DMS79 (cell line): Measurements from ENCODE around the gene C14orf119.
A peak's percentile ranks its signal among the peaks of the same experiment; 100 is the strongest.

ENCODE experiments used
- DNase-seq: peaks from one replicate; lab custom pipeline; 2025; lab: John Stamatoyannopoulos, UW

C14orf119 gene

DNA sequence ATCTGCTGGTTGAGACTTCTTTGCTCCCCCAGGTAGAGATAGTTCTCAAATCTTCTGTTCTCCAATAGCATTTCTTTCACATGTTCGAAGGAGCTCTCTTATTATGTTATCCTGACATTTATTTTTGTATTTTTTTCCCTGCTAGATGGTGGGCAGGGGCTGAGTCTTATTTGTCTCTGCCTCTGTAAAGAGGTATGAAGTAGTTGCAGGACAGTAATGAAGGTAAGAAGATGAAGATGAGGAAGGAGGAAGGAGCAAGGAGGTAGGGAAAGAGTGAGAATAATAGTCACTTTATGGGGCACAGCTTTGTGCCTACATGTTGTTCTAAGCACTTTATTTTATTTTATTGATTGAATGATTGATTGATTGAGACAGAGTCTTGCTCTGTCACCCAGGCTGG lies 14.5 kb downstream of the C14orf119 start:
- no peak for DNase-seq

DNA sequence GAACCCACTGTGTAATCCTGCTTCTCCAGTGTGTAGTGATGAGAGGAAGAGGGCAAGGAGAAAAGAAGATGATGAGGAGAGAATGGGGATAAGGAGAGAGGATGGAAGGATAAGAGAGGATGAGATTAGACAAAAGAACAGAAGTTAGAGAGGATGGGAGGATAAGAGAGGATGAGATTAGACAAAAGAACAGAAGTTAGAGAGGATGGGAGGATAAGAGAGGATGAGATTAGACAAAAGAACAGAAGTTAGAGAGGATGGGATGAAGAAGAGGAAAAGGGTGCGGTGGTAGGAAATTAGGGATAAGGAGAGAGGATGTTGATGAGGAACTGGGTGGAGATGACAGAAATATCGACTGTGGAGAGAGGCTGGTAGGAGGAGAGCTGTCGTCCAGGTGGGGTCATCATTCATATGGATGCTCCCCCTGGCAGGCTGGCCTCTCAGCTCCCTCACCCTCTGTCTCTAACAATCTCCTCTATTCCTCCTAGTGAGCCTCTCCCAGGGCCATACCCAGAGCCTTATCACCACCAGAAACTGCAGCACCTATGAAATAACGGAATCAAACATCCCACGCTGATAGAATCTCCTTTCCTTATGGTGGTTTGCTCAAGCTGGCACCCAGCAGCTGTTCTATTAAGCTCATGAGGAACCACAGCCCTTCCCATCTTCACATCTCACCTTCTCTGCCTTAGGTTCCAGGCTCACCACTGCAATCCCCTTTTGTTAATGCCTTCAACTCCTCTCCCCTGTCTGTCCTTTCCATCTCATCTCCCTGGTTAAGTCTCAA lies 15.5 kb downstream of the C14orf119 start:
- no peak for DNase-seq

DNA sequence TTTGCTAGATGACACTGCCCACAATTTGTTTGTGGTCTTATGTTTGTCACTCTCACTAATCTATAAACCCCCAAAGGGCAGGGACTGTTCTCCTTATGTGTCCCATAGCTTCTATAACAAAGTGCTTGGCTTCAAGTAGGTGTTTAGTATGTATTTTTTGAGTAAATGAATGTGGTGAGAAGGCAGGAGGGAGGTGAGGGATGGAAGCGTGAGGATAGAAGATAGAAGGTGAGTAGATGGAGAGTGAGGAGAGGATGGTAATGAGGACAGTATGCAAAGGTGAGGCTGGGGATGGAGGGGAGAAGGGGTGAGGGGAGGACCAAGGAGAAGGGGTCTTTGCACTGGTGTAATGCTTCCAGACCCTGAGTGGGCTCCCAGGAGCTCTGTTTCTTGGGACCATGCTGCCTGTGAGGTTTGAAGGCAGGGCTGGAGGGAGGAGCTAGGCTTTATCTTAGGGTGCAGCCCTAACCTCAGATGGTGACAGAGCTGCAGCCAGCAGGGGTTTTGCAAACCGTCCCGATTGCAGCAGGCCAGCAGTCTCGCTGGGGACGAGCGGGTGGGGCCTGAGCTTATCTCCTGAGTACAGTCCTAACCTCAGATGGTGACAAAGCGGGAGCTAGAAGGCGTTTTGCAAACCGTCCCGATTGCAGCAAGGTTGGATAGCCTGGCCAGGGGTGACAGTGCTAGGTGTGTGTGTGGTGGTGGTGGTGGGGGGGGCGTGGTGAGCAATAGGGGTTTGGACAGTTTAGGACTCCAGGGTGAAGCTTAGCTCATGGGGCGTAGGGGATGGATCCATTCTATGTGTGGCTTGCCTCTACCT lies 17.3 kb downstream of the C14orf119 start:
- no peak for DNase-seq

DNA sequence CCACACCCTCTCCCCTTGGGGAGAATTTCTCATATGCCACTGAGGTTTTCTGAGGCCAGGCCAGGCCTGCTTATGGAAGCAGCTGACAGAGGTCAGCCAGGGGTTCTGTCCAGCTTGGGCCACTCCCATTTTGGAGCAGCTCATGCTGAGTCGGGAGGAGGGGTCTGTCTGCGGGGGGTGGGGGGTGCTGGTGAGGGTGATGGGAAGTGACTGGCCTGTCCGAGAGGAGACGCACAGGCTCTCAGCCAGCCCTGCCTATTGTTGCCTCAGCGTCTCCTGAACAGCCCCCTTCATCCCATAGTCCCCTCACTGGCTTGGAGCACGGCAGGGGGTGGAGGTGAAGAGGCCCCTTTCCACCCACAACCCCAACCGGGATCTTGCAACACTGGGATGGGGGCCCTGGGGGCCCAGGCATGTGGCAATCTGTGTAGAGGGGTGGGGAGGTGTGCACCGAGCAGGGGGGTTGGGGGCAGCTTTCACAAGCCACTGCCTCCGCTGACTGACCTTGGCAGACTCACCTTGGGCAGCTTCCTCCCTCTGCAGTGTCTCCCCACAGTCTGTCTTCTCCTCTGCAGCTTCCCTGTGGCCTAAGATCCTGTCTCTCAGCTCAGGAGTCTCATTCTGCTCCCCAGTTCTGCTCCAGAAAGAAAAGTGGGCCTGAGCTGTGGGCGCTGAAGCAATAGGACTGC lies 18.3 kb downstream of the C14orf119 start:
- no peak for DNase-seq

DNA sequence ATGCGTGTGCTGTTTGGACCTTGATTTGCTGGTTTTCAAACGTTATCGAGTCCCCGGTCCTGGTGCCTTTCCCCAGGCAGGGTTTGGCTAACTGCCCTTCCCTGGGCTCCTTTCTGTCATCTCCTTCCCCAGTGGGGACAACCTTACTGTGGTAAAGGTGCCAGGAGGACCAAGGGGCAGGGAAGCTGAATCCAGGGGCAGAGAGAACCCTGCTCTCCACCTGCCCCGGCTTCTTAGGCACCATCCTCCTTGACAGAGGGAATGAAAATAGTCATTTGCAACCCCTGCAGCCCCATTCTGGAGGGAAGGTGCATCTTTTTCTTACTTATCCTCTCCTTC lies 18.8 kb downstream of the C14orf119 start:
- DNase-seq: no peak

DNA sequence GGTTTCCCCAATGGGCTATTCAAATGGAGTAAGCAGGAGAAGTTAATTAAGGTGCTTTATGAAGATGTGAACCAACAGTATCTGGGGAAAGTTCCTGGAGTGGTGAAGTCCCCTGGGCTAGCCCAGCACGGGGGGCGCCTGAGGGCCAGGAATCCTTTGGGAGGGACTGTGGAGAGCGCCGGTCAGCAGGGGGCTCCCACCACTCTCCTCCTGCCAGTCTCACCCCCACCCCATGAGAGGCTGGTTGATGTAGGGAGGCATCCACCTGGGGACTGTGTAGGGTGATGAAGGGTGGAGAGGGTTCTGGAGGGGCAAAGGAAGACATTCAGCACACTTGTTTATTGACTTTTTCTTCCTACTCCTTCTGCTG lies 19.3 kb downstream of the C14orf119 start:
- no peak for DNase-seq

DNA sequence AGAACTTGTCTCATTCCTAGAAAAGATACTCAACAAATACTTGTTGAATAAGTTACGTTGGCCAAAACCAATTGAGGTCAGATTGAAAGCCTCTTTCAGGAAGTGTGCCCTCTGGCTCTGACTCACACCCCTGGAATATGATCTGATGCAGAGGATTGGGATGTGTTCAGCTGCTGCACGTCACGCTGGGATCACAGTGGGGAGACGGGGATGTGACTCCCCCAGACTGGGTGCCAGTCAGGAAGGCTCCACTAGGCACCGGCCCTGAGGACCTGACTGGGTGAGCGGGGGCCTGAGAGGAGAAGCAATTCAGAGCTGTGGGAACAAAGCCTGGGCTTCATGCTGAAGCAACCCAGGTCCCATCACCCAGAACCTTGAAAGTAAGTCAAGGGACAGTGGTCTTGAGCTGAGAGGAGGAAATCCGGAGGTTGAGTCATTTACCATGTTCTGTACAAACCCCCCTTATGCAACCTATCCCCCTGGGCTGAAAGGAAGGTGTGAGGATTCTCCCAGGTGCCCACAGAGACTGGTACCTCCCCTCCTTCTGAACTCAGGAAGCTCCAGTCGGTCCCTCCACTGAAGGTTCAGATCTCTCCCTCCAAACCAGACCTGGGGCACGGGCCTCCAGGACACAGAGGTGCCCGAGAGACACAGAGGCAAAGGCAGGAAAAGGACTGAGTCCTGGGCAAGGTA lies 19.9 kb downstream of the C14orf119 start:
- peak; percentile 27 for DNase-seq

DNA sequence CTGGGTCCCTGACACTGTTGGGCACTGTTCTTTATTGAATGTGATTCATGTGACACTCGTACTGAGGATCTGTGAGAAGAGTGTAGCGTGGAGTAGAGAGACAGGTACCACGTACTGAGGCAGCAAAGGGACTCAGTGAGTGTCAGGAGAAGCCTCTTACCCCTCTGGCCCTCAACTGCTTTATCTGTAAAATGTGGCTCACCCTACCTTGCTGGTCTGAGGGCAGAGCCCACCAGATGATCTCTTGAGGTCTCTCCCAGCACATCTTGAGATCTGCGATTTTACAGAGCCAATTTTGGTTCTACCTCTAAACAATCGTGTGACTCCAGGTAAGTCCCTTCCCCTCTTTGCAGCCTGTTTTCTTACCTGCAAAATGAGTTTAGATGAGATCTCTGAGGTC lies 20.6 kb downstream of the C14orf119 start:
- no peak for DNase-seq

DNA sequence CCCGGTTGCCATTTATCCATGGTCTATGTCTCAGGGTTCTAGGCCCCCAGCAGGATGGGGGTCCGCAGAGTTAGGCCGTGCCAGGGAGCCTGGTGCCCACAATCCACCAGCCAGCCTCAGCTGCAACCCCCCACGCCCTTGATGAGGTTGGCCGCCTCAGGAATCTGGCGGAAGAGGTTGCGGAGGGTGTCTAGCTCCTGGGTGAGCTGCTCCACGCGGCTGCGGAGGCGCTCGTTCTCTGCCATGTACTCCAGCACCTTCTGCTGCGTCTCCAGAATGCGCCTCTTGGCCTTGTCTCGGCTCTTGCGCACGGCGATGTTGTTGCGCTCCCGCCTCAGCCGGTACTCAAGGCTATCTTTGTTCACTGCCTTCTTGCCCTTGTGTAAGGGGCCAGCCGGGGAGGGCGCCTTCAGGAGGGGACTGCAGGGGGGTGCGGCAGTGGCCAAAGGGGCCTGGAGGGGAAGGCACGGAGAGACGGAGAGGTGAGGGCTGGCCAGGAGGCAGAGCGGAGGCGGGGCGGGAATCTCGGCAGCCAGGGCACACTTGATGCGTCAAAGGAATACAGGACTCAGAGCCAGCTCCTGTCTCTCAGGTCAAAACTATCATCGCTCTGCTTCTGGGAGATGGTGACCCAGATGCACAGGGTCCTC lies 22.2 kb downstream of the C14orf119 start:
- no peak for DNase-seq

DNA sequence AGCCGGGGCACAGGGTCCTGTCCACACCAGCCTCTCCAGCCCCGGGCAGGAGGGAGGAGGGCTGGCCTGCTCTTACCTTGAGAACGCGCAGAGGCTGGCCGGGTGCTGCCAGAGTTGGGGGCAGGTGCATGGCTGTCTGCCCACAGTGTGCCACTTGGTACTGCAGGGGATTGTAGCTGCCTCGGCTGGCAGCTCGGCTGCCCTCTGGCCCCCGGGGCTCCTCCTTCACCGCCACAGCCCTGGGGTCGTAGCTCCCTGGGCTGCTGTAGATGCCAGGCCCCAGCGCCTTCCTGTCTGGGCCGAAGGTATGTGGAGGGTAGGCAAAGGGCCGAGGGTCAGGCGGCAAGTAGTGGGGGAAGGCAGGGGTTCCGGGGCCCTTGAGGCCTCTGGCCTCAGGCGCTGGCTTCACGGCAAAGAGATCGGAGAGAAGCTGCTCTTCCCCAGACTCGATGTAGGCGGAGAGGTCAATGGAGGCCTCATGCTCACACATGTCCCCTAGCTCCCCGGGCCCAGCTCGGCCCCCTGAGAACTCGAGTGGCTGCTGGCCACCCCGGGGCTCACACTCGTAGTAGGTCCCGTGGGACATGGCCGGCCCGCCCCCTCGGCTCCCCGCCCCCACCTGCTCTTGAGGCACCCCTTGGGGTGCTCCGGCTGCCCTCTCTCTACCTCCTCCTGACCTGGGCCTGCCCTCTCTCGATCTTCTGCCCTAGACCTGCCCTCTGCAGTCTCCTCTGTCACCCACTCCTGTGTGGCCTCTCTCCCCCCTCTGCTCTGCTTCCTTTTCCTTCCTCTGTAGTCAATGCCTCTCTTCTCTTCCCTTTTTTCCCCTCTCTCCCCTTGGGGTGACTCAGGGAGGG lies 23.4 kb downstream of the C14orf119 start, which contains the start of gene CEBPE:
TSS of gene CEBPE (minus strand) at position 750 of the 857 bp plus-strand sequence. CDS start at position 586, 164 bp downstream.
- no peak for DNase-seq

DNA sequence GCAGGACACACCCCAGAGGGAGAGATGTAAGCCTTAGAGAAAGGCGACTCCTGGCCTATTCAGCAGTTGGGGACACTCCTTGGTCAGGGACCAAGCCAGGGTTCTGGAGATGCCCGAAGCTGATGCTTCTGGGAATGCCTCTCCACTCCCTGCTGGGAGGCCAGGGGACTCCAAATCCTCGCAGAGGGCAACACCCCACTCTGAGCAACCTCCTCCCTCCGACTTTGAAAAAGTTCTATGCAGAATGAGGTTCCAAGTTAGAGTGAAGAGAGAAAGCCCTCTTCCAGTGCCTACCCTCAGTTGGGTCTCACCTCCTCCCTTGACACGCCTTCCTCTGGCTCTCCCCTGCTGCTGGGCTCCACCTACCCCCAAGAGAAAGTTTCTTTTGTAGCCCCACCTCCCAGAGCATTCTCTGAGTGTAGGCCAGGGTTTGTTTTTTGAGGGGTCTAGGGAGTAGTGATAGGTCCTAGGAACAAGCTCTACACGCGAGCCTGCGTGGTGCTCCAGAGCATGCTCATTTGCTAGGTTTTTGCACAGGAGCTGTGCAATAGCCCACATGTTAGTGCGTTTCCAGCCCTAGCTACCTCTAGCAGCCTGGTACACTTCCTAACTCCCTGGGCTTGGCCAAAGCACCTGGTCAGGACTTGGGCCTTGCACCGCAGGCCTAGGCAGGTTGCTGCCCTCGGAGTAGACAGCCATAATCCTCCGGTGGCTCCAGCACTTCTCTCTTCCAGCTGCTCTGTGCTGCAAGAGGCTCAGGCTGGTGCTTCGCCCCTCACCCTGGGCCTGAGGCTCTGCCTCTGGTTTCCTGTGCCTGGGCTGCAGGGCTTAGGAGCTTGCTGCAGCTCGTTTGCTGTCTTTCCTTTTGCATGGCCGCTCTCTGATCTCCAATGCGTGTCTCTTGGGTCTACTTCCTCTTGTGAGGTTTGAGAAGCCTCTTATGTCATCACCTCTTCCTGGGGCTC lies 24.3 kb downstream of the C14orf119 start:
- no peak for DNase-seq

DNA sequence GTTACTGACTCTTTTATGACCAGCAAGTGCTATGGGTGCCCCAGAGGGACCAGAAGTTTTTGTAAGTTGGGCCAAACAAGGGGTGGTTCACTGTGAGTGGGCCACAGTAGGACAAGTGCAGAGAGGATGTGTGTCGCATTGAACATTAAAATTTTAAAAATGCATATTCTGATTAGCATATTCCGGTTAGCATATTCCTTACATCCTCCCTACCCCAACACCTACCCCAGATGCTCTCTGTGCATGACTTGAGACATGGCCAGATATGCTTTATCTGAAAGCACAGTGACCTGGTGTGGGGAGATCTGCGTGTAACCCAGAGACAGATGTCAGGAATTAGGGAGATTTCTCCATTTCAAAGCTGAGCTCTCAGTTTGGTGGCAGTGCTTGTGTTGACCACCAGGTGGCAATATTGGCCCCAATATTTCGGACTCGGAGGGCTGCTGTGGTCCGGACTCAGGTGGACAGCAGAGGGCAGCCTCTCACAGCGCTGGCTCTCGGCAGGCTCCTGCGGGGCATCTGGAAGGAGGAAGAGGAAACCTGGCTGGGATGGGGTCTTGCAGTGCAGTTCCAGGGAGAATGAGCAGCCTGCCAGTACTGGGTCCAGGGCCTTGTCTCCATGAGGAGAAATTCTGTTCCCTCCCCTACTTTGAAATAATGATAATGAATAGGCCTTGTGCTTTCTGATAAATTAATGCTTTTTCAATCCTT lies 25.4 kb downstream of the C14orf119 start:
- DNase-seq: peak; percentile 83

DNA sequence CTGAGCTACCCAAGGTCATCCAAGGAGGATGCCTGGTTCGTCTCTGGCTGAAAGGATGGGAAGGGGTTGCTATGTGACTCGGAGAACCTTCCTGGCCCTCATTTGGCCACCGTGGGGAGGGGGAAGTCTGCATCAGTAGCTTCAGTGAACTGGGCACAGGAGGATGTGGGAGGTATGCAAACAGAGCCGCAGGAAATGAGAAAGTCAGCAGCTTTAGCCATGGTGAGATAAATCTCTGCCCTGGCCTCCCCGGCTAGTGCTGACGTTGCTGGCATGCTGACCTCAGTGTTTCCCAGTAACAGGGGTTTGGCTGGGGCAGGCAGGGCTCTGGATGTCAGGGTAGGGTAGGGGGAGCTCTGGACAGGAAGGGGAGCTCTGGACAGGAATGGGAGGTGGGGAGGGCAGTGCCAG lies 26.1 kb downstream of the C14orf119 start:
- DNase-seq: no peak

DNA sequence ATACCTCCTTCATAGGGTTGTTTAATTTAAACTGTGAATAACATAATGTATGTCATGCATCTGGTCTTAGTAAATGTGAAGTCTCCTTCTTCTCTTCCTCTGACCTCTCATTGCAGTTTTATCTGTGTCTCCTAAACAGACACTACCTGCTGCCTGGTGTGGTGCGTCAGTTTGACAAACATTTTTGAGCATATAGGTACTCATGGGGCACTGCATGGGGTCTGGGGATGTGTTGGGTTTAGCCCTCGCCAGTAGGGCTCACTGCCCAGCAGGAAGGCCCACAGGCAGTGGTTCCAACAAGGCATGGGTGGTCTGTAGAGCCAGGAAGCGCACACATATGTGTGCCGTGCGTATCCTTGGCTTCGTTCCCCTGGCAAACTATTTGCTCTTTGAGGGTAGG lies 26.8 kb downstream of the C14orf119 start:
- no peak for DNase-seq

DNA sequence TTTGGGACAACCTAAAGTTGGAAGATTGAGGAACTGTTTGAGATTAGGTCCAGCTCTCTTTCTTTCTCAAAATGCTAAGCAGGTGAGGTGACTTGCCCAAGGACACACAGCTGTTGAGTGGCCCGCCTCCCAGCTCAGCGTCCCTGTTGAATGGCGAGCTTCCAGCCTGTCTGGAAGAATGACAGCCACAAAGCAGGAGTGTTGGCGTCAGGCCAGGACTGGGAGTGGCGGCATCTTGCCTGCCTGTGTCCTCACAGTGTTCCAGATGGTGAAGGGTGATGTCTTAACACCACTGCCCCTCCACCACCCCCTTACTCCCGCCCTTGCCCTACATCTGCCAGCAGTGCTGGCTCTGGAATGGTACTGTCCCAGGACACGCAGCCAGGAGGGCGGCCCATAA lies 28.1 kb downstream of the C14orf119 start:
- peak; percentile 2 for DNase-seq

DNA sequence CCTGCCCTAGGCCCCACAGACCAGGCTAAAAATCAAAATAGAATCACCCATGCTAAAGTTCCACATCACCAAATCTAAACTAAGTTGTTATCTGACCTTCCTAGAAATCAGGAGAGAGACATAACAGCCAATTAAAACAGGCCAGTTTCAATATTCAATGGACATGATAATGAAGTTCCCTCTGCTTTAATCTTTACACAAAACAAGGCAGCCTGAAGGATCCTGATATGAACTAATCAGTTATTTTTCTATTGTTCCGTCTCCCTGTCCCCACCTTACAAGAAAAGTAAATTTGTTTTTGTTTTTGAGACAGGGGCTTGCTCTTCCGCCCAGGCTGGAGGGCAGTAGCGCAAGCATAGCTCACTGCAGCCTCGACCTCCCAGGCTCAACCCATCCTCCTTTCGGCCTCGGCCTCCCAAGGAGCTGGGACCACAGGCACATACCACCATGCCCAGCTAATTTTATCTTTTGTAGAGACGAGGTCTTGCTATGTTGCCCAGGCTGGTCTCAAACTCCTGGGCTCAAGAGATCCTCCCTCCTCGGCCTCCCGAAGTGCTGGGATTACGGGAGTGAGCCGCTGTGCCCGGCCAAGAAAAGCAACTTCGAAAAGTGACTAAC lies 29.1 kb downstream of the C14orf119 start:
- no peak for DNase-seq

DNA sequence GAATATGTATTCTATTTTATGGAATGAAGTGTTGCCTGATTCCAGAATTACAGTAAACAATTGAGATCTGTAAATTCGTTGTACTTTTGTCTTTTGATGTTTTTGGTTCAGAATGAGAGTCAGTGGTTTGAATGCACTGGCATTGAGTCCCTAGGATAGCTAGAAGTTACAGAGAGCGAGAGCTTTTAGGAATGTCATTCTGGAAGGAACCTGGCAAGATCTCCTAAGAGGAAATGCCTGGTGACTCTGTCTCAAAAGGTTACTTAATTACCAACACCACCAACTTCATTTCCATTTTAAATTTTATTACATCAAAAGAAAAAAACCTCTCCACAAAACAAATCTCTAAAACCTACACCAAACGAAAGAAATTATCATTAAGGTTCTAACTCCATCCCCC lies 29.7 kb downstream of the C14orf119 start:
- no peak for DNase-seq

DNA sequence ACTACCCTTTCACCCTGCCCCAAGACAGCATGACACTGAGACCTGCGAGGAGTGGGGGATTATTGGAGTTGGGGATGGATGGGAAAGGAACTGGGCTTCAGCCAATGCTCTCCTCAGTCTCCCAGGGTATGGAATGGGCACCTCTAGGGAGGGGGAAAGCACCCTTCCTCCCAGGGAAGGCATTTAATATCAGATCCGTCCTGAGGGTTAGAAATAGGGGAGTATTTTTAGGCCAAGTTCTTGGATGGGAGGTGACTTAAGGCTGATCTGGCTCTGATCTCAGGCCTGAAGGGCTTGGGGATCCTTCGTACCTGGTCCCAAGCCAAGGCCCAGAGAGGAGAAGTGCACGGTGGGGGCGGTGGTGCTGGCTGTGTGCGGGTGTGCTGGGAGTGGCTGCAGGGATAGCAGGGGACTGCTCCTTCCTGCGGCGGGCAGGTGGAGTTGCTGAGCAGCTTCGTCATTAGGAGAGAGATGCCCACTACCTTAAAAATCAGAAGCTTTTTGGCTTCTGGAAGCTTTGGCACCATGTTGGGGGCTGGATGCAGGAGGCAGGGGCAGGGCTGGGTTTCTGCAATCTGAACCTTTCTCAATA lies 30.7 kb downstream of the C14orf119 start:
- DNase-seq: no peak
